UCSD-AML1 (cell line): ENCODE data around the gene SETD9.

Source experiments
- DNase-seq: peaks from one replicate; lab custom pipeline; 2025; ENCODE audit not compliant: unreplicated experiment; lab: John Stamatoyannopoulos, UW

SETD9 gene, protein sequence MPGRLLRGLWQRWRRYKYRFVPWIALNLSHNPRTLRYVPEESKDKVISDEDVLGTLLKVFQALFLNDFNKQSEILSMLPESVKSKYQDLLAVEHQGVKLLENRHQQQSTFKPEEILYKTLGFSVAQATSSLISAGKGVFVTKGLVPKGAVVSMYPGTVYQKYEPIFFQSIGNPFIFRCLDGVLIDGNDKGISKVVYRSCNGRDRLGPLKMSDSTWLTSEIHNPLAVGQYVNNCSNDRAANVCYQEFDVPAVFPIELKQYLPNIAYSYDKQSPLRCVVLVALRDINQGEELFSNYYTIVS

DNA sequence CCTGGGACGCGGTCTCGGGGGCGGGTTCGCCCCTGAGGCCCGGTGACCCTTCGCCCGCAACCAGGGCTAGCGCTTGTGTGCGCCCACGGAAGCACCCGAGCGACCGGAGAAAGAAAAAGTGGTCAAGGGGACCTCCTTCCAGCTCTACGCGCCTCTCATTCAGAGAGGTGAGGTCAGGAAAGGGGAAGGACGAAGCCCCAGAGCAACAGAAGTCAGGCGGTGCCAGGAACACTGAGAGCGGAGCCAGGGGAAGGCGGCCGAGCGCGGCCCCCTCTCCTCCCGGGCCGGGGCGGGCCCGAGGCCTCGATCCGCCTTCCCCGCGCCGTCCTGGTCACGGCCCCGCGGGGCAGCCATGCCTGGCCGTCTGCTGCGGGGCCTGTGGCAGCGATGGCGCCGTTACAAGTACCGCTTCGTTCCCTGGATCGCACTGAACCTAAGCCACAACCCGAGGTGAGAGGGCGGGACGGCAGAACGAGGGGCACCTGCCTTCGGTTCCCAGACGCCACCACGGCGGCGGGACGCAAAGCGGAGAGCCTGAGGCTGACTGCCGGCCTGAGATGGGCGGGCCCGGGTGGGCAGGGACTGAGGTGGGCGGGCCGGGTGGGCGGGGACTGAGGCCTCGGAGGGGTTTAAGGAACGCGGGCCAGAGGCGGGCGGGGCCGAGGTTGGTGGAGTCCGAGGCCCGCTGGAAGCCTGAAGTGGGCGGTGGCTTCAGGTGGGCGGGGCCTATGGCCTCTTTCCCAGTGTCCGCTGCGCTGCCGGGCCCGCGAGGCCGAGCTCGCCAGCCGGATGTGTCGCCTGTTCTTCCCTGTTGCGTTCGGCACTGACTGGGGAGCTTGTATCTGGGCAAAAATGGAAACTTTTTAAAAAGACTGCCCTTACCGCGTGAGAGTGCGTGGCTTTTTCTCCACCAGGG lies at the start of gene SETD9:
Gene SETD9, plus strand, starts transcription at position 303 of the 916 bp plus-strand sequence. Its CDS starts 50 bp downstream, at position 353.
- DNase-seq: peak; percentile 99

DNA sequence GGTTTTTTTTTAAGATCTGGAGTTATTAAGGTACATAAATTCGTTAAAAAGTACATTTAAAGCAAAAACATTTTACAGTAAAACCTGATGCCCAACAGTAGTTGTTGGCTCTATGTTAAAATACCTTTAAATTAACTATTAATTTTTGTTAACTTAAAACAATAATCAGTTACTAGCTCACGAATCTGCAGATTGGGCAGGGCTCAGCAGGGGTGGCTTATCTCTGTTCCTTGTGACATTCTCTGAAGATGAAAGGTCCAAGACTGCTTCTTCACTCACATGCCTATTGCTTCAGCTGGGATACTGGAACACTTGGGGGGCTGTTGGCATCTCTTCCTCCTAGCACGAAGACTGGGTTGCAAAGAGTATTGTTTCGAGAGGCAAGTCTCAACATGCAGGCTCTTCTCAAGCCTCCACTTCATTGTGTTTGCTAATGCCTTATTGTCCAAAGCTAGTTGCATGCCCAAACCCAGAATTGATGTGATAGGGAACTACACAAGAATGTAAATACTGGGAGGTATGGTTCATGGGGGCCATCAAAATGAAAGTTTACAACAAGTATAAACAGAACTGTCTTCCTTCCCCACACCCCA lies 47.4 kb upstream of the SETD9 start:
- DNase-seq: no peak

DNA sequence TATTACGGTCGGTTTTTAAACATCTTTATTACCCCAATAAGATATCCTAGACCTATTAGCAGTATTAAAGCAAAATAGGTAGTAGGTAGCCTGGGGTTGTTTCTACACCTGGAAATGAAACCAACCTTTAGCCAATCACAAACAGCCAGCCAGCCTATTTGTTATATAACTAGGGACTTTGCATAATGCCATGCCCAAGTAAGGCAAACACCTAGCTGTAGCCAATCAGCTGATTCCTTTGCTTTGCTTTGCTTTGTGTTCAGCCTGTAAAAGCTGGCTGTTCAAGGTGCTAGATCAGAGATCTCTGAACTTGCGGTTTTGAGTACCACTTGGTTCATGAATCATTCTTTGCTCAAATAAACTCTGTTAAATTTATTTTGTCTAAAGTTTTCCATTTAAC lies 46.5 kb upstream of the SETD9 start:
- DNase-seq: no peak

DNA sequence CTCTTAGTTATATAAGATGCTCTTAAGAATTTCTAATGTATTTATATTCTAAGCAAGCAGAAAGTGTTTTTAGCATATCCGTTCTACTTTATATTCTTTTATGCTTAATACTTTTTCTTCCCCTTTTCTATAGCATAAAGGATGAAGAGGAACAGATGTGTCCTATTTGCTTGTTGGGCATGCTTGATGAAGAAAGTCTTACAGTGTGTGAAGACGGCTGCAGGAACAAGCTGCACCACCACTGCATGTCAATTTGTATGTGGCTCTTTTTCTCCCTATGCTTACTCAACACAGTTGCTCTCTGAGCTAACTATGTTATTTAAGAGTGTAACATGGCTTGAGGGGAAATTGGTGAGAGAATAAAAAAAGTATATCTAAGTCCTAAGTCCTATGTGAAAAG lies 37.6 kb upstream of the SETD9 start:
- no peak for DNase-seq

DNA sequence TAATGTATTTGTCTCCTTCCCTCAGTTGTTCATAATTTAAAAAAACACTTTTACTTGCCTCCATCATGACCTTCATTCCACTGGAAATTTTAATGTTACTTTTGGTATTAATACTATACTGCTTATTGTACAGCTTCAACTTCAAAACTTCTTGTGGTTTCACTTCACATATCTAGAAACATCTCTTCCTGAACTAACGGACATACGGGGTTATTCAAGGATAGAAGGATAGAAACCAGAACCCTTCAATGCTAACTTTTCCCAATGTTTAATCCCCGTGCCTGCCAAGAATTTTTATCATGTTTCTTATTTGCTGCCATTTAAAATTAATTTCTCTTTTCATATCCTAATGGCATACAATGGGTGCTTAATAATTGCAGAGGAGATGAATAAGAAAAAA lies 36.3 kb upstream of the SETD9 start:
- no peak for DNase-seq

DNA sequence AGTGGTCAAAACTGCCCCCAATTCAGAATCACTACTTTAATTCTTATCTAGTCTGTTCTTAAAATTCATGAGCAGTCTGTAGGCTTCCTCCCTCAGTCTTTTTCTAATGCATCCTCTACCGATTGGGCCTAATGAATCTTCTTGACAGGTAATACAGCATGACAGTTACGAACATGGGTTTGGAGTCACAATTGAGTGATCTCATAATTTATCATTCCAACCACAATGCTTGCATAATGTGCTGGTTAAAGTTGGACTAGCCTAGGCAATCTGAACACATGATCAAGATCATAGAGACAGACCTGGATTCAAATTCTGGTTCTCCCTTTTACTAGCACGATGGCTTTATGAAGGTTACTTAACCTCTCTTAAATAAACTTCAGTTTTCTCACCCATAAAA lies 33.1 kb upstream of the SETD9 start:
- DNase-seq: no peak

DNA sequence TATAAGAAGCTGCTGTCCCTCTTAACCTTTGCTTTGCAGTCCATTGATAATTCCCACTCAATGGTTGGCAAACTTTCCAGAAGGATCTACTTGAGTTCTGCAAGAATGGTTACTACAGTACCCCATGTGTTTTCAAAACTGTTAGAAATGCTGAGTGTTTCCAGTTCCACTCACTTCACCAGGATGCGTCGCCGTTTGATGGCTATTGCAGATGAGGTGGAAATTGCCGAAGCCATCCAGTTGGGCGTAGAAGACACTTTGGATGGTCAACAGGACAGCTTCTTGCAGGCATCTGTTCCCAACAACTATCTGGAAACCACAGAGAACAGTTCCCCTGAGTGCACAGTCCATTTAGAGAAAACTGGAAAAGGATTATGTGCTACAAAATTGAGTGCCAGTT lies 27.8 kb upstream of the SETD9 start:
- DNase-seq: no peak

DNA sequence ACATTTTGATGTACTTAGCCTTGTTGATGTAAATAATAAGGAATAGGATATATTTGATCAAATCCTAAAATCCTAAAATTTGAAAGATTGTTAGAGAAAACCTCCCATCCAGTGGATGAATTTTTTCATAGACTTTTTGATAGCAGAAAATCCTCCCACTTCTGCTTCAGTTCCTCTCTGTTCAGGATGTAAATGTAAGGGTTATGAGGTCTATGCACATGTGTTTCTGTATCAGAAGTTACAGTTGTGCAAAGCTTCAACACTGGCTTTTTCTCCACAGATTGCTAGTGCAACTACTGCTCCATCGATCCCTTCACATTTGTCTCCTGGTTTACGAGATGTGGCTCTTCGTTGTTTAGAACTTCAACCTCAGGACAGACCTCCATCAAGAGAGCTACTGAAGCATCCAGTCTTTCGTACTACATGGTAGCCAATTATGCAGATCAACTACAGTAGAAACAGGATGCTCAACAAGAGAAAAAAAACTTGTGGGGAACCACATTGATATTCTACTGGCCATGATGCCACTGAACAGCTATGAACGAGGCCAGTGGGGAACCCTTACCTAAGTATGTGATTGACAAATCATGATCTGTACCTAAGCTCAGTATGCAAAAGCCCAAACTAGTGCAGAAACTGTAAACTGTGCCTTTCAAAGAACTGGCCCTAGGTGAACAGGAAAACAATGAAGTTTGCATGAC lies 16.0 kb upstream of the SETD9 start:
- DNase-seq: no peak

DNA sequence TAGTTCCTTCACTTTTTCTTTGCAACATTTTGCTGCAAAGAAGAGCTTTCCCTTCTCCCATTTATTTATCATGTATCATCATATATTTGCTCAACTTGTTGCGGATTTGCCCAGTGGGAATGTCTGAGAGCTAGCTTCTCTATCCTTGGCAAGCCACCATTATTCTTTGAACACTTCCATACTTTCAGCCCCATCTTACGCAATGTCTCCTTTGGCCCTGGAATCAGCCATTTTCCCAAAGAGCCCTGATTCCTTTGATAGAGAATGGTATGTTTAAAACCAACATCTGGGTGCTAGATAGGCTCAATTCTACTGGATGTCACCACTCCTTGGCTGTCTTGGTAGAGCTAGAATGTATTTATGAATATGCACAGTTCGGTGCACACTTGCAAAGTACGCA lies 12.6 kb upstream of the SETD9 start:
- no peak for DNase-seq

DNA sequence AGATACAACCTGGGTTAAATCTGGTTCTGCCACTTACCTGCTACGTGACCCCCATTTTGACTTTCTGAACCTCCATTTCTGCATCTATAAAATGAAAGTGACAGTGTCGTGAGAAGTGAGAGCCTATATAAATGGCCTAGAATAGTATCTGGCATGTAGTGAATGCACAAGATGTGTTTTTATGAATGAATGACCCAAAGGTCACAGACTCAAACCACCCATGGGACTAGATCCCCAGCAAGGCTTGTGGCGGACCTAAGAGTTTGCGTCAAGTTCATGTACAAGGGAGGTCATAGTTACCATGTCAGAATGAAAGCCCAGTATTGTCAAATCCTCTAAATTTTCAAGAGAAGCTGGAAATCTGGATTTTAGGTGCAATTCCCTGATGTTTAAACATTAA lies 11.2 kb upstream of the SETD9 start:
- no peak for DNase-seq

DNA sequence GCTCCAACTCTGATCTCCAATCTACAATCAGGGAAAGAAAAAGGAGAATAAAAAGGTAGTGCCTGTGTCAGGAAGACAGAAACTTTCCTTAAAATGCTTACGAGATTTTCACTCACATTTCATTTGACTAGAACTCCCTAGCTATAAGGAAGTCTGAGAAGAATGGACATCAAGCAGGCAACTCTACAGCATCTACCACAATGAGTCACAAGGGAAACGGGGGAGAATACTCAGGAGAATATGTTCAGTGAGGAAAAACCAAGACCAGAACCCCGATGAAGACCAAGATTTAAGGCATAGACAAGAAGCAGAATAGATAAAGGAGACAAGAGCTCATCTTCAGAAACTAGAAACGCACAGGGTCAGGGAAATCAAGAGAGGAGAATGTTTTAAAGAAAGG lies 9.0 kb upstream of the SETD9 start:
- DNase-seq: no peak

DNA sequence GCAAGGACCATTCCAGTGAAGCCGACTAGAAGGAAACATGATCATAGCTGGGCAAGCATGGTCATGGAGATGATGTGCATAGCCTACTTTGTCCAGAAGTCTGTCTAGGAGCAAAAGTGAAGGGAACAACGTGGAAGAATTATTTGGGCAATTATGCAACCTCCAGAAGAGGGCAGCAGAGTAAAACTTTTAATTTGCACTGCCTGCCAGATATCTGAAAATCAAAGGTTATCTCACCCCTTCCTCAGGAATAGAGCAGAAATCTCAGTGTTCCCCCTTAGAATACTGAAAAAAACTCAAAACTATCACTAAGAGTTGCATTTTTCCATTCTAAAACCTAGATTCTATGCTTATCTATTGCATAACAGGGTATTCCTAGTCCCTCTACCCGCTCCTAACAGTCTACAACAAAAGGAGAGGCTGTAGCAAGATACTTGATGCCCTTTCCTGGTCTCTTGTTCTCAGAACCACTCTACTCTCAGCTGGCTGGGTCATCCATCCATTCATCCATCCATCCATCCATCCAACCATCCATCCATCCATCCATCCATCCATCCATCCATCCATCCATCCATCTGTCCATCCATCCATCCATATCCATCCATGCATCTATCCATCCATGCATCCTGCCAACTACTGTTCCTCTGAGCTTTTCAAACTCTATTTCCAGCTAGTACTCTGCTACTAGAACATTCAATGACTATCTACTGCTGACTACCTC lies 8.4 kb upstream of the SETD9 start:
- peak; percentile 10 for DNase-seq

DNA sequence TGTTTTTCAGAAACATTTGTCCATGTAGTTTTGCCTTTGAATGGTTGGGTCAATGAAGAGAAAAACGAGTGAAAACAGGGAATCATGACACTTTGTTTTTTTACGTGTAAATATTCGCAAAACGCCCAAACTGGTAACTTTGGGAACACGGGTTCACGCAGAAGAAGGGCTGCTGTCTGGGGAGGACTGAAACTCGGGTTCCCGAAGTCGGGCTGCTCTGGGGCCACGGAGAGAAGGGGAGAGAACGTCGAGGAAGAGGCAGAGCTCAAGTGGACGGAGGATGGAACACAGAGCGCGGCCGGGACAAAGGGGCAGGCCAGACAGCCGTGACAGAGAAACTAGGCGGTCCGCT lies 478 bp upstream of the SETD9 start:
- no peak for DNase-seq

DNA sequence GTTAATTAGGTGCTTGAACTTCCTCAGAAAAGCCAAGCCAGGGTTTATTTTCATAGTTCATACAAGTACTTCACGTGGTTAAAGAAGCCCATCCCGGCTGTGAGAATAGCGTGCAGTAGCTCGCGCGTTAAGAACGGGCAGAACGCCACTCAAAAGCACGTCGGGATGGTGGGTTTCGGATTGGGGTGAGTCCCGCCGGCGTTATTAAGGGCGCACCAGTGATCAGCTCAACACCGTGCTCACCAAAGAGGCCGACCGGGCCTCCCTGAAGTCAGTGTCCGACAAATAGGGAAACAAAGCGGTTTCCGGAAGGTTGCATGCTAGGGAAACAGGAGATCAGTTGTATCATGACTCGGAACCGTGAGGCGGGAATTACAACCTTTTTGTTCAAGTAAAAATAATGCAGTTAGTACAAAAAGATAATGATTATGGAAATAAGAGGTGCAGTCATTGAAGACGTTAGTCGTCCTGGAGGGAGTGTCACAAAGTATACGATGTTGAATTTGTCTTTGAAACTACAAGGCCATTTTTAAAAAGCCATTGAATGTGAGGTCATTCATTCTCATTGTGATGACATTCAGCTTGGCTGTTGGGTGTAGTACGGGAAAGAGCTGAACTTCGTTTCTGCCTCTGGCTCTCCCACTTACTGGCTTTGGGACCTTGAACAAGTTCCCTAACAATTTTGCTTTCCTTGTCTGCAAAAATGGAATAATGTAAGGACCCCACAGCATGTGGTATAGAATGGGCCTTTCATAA lies 992 bp downstream of the SETD9 start:
- peak; percentile 84 for DNase-seq

DNA sequence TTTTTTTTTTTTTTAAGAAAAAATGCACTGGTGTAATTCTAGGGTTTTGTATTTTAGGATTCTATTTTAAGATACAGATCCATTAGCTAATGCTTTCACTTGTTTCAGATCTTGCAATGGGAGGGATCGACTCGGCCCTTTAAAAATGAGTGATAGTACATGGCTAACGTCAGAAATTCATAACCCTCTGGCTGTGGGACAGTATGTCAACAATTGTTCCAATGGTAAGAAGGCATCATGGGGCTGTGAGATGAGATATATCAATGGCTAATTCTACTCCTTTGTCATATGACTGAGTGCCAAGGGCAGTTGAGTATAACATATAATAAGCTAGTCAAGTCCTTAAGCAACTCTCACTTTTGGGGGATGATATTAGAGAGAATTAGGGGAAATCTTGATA lies 4.4 kb downstream of the SETD9 start:
- no peak for DNase-seq

DNA sequence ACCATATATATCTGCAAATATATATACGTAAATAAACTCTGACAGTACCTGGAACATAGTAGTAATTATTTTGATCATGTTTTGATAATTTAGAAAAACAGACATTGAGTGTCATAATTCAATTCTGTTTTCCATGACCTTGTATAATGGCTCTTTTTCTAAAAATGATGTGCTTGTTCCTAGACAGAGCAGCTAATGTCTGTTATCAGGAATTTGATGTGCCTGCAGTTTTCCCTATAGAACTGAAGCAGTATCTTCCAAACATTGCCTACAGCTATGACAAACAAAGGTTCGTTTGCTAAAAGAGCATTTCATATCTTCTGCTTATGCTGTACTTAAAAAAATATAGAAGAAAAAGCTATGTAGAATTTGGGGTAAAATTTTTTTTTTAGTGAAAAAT lies 5.3 kb downstream of the SETD9 start:
- DNase-seq: no peak

DNA sequence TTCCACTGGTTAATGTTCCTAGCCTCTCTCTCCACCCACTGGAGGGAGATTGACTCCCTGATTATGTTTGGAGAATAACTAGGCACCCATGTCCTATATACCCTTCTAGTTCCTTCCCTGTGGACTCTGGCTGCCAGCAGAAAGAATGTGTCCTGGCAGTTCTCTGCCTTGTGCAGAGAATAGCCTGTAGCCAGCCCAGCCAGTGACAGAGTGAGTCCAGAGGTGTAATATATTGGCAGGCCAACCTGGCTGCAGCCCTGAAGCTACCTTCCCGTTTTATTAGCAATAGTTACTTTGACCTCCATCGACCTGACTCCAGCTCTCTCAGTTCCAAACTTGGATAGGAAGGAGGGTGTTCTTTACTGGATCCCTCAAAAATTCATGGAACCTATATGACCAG lies 8.1 kb downstream of the SETD9 start:
- no peak for DNase-seq

DNA sequence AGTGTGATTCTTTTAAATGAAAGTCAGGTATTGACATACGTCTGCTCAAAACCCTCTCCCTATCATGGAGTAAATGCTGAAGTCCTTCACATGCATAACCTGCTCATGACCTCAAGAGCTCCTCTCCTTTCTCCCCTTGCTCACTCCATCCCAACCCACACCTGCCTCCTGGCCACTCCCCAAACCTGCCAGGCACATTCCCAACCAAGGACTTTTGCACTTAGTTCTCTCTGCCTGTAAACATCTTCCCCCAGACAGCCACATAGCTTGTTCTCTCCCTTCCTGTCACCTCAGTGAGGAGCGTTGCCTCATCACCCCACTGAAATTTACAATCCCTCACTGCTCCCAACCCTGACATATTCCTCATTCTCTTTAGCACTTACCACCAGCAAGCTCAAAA lies 8.7 kb downstream of the SETD9 start:
- no peak for DNase-seq

DNA sequence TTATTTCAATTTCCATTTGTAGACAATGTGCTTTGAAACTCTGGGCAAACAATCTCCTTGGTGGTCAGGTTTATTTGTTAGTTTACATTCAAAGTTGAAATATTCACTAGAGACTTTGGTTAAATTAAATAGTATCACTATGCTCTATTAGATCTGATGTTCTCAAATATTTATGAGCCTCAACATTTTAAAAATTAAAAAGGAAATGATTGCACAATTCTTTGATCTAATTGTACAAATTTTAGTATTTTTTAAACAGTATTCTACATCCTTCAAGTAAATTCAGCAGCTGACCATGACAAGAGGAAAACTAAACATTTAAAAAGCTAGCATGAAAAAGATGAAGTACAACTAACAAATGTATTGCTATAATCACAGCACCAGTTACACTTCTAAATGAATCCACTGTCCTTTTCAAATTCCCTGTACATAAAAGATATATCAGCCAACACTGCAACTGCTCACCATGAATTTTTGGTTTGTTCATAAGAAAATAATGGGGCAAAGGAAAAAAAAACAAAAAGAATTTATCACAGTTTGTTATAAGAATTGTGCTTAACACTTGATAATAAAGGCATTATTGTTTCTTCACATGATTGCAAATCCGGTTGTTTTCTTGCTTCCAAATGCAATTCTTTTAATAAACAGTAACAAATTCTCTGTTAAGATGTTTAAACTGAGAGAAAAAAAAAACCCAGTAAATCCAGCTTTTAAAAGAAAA lies 10.7 kb downstream of the SETD9 start:
- DNase-seq: no peak

DNA sequence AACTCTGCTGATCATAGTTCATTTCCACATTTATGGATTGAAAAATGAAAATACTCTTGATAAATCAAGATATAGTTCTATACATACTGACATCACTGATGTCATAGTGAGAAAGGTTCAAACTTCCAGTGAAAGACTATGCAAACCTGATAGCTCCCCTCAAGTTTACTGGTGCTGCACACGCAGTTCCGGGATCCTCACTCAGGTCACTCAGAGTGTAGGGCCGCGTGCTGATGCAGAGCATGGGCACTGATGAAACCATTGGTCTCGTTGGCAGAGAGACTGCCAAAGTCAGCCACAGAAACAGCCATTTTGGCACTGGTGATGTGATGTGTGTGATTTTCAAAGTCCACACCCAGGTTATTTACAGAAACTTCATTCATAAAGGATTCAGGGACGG lies 13.5 kb downstream of the SETD9 start:
- no peak for DNase-seq
